GM19351 (cell line): ENCODE results near the gene CHL1.

Source experiments
- ATAC-seq: cut with Tn5 transposase; IDR thresholded peaks from one replicate; pipeline ENCODE4 v1.9.1; 2021; ENCODE audit warnings: mild to moderate bottlenecking, moderate library complexity; ENCODE audit not compliant: unreplicated experiment

CHL1 gene

DNA sequence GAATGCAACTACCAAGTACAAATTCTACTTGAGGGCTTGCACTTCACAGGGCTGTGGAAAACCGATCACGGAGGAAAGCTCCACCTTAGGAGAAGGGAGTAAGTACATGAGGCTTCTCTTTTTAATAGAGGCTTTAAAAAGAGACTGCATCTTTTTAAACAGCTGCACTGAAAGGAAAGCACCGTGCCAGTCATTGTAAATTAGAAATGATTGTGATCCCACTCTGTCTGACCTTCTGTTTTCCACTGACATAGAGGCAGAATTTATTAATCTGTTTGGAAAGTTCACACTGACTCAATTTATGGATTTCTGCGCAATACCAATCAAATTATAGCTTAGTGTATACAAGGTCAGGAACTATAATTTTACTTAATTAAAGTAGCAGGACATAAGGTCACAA is 198.2 kb downstream of the CHL1 start:
- no peak for ATAC-seq

DNA sequence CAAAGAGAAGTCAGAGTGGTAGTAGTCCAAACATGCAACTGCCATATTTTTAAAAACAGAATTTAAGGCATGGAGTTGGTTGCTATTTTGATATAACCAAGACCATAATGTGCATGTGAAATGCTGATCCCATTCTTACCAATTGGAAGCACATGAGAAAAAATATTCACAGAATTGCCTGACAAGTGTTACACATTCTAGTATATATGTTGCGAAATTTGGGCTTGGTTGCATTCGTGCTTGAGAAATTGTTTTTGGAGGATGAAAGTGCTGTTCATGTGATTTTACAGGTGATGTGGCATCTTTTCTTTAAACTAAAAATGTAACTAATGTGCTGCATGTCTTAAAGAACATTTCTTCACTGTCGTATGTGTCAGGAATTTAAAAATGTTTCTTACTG is 199.7 kb downstream of the CHL1 start:
- ATAC-seq, result no peak

DNA sequence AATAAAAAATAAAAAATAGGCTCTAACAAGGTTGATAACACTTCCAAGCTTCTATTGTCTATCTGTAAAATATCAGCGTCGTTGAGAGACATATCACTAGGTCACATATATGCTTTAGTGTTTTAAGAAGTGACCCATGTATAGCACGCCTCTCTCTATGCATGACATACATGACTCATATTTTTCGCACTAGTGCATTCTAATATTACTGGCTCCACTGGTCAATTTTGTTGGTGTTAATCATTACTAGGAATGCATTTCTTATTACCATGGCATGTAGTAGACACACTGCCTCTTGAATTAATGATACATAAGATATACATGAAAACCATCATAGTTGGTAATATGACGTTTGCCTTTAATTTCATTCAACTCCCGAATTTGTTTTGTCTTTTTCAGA is 203.1 kb downstream of the CHL1 start:
- ATAC-seq, result no peak

DNA sequence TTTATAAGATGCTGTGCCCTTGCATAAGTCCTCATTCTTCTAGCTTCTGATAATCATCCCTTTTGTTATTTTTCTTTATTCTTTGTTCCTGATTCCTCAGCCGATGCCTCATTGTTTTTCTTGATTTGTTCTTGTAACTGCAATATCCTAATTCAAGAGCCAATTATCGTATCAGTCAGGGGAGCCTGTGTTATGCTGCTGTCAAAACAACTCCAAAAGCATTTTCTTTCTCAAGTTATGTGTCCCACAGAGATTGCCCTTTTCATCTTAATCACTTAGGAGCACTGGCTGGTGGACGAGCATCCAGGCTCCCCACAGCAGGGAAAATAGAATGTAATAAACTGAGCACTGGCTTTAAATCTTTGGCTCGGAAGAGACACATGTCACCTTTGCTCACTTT is 207.3 kb downstream of the CHL1 start:
- ATAC-seq, result no peak

DNA sequence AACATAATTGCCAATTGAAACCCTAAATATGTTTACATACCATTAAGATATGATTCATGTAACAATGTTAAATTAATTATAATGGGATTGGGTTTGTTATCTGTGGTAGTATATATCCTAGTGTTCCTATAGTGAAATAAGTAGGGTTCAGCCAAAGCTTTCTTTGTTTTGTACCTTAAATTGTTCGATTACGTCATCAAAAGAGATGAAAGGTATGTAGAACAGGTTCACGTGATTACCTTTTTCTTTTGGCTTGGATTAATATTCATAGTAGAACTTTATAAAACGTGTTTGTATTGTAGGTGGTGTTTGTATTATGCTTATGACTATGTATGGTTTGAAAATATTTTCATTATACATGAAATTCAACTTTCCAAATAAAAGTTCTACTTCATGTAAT is 212.4 kb downstream of the CHL1 start:
- no peak for ATAC-seq

DNA sequence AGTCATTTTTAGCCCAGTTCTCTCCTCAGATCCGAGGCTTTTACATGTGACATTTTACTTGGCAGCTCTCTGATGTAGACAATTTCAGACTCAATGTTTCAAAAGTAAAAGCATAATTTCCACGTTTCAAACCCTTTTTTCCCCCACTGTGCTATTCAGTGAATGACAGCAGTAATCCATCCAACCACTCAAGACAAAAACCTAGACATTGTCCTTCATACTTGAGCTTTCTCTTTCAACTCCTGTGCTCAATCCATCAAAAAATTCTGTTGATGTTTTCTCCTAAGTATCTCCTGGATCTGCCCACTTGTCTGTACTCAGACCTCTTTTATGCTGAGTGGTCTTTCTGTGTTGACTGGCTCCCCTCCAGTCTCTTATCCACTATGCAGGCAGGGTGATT is 214.7 kb downstream of the CHL1 start:
- ATAC-seq, result no peak

DNA sequence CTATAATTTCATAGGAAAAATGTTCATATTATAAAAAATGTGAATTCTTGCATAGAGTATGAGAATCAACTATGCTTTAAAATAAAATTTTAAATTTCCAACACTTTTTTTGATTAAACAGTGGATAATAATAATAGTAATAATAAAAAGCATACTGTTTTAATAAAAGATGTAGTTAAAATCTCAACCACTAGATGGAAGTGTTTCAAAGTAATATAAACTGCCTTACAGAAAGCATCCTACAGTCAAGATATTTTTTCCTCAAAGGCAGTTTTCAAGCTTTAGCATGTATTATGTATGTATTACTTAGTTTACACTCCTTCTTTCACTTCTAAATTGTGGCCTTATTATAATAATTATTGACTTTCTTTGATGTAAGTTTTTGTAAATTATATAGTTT is 217.5 kb downstream of the CHL1 start:
- ATAC-seq, result peak; percentile 63

DNA sequence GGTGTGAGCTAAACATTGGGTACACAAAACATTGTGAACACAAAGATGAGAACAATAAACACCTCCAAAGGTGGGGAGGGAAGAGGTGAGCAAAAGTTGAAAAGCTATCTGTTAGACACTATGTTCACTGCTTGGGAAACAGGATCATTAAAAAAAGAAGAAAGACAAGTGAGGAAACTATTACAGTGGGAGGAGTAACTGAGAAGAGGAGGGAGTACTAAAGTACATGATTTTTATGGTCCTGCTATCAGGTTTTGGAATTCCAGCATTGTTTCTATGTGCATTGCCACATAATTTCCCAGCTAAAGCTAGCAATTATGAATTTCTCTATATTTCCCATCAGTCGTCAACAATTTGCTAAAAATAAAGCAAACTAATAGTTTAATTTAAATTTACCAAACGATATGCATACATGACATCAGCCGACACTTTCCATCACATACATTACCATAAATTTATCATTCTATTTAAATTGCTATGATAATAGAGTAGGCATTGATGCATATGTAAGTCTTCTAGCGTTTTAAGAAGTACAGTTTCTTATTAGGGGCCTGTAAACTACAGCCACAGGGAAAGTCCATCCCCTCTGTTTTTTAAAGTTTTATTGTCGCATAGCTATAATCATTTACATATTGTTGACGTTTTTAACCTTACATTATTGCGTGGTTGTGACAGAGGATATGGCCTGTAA is 221.8 kb downstream of the CHL1 start:
- no peak for ATAC-seq

DNA sequence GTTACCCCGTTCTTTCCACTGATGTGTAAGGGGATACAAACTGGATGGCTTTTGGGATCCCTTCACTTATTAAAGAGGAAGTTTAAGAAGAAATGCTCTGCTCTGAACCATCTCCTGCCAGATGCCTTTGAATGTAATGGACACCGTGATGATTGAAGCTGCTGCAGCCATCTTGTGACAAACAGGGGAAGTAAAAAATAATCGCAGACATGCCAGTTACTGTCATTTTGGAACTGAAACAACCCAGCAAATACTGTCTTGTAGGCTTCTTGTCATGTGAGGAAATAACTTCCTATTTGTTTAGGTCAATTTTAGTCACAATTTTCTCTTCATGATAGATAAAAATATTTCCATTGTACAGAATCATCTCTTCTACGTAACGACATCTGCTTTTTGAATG is 224.0 kb downstream of the CHL1 start:
- peak; percentile 86 for ATAC-seq

DNA sequence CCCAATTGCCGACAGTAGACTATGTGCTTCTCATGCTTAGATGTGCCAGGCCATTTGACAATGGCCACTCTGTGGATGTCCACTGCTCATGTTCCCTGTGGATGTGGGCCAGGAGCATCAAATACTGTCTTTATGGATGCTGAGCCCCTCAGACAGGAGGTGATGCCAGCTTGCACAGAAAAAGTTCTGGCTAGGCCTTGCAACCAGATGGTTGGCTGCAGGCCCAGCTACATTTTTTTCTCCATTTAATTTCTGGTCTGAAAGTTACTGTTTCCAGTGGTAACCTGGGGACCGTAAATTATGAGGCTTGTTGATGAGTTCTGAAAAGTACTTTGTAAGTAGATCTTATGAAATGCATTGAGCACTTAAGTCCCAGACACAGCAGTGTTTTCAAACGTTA is 228.5 kb downstream of the CHL1 start:
- ATAC-seq, result no peak

DNA sequence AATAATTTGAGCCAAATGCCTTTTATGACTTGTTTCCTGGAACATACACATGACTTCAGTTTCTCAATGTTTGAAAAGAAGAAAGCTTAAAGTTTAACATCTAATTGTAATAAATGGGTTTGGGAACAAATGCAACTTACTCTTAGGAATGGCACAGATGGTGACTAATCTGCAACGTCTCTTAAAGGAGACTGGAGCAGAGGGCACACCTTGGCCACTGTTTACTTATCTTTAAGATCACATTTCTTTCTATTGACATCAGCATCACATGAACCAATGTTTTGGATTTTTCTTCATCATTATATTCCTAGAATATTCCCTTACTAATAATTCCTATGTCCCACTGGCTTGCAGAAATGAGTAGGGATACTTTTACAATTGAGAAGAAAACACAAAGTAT is 229.5 kb downstream of the CHL1 start:
- ATAC-seq, result no peak

DNA sequence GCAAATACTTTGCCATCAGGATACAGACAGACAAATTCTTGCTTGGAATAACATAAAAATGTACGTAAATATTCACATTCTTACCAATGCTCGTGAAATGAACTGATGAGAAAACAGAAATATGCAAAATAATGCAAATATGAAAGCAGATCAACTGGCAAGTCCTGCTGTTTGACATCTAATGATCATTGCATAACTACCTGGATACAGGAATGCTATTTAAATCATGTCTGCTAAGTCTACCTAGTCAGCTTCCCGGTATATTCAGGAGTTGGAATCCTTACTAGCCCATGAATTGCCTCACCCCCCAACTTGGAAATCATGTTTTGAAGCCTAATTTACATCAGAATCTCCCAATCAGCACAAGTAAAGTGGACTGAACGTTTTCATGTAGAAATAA is 230.6 kb downstream of the CHL1 start:
- no peak for ATAC-seq

DNA sequence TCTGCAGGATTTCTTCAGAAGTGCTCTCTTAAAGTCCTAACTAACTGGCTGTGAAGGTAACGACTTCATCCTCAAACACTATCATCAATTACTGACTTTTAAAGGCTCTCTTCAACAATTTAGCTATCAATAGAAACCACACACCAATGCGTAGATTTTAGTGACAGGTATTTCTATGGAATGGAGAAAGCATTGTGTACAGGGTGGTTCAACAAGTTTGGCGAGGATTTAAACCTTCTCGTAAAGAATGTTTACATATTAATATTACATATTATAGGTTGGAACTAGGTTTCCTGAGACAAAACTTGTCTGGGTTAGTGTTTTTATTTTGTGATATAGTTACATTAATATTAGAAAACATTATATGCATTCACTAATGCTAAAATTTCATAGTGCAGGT is 233.6 kb downstream of the CHL1 start:
- ATAC-seq, result no peak

DNA sequence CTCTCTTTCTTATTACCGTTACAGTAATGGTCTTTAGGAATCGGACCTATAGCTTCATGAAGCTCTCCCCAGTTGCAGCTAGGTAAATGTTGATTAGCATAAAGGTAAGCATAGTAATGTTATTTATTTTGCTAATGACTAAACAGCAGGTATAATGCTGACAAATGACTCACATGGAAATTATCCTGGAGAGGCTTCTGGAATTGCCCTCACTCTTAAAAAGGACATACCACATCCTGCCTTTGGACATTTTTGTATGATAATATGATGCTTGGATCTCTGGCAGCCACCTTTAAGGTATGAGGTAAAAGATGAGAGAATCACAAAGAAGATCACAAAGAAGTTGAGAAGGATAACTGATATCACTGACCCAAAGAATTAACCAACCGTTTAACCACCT is 238.6 kb downstream of the CHL1 start:
- ATAC-seq, result no peak

DNA sequence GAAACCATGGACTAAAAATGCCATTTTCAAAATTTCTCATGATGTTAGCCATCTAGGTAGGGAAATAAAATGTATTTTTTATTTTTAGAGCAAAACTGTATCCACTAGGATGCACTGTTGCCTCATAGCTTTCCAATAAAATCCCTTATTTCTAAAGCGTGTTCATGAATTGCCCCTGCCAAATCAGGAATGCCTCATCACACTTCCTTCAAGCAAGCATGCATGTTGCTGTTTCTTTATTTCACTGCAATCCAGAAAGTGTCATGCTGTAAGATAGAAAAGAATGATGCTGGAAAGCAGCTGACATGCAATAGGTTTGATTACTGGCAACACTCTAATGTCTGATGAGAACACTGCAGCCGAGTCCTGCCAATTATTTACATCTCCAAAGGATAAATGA is 239.5 kb downstream of the CHL1 start:
- no peak for ATAC-seq

DNA sequence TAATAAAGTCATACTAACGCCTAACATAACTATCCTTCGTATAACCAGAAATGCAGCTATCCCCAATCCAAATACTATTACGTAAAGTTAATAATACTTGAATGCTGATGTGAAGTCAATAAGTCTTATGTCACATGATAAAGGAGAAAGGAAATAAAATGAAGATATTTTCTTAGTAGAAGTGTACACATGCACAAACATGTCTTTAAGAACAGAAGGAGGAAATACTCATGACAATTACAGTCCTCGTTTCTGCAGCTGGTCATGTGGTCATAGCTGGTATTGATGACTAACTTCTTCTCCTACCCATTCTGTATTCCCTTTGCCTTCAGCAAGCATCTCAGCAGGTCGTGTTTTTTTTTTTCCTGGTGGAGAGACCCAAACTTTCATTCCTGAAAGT is 244.3 kb downstream of the CHL1 start:
- ATAC-seq, result no peak

DNA sequence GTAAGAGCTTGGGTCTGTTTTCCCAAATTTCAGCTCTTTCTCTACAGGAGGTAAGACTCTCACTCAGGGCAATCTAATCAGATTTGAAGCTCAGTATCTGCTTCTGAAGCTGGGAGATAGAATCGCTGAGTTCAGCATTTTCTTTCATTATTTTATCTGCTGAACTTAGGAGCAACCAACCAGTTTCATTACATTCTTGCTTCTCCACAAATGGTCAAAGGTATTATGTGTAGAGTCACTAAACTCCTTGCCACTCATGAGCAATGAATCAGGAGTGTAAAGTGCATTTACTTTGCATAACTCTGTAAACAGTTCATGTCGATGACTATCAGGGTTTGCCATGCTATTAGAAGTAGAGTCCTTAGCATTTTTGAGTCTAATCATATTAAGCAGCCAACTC is 249.4 kb downstream of the CHL1 start:
- ATAC-seq, result no peak

DNA sequence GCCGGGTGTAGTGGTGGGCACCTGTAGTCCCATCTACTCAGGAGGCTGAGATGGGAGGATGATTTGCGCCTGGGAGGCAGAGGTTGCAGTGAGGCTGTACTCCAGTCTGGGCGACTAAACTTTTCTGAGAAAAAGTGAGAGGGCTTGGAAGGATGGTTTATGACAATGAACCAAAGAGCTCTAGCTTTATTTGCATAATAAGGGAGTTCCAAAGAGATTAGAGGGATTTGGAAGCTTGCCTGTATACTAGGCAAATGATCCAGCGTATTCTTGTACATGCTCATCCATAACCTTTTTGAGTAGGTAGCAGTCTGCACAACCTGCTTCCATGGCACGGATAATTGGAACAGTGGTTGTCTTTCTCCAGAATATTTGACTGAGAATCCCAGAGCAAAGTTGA is 251.1 kb downstream of the CHL1 start:
- no peak for ATAC-seq

DNA sequence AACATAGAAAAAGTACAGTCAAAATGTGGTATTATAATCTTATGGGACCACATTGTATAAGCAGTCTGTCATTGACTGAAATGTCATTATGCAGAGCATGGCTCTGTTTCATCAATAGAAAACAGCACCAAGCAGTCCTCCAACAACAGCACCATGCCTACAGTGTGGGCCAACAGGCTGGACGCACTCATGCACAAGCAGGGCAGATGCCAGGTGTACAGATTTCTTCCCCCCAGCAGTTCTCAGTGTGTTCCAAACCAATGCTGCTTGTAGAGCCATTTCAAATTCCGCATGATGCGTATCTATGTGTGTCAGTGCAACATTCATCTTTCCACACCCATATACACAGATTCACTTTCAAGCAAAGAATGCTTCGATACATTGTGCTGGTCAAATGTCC is 253.1 kb downstream of the CHL1 start:
- ATAC-seq, result no peak

DNA sequence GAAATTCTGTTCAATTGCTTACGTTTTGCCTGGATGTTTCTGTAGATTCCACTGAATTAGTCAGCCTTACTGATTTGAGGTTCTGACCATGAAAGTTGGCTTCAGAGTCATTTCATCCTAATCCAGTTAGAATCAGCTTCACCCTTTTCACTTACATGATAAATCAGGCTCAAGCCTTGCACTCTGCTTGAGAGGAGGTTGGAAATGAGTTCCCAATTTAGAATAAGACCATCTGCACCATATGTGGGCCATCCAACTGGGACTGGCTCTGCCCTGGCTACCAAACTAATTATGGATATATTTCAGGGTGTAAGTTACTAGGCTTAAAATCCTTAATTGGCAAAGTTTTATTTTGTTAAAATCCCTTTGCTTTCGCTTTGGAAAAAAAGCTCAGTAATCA is 255.7 kb downstream of the CHL1 start:
- no peak for ATAC-seq

DNA sequence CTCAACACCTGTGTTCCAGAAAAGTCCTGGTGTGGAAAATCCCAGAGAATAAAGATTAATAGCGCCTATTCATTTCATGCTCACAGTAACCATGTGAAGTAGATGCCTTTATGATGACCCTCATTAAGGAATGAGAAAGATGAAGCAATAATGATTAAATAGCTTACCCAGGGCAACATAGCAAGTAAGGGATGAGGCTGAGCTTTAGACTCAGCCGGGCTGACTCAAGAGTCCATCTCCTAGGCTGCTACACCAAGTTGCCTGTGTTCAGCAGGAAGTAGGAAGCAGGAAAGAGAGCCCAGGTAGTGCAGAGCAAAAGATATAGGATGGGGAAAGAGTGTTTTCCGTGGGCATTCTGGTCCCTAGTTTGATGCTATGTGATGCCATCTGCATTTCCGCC is 256.5 kb downstream of the CHL1 start:
- ATAC-seq, result no peak

DNA sequence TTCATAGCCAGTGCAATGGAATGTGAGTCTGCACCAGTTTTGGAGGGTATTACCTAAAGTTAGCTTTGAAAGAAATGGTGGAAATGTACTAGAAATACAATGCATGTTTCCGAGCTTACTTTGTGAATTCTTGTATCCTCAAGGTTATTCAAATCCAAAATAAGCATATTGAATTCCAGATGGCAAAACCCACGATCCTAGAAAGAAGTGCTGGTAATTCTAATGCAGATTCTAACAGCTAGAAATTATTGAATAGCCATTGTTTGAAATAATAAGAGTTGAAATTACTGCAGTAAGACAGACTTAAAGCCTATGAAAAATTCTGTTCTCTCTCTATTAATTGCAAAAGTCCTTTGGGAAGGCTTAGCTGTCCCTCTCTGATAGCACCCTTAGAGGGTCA is 258.4 kb downstream of the CHL1 start:
- no peak for ATAC-seq

DNA sequence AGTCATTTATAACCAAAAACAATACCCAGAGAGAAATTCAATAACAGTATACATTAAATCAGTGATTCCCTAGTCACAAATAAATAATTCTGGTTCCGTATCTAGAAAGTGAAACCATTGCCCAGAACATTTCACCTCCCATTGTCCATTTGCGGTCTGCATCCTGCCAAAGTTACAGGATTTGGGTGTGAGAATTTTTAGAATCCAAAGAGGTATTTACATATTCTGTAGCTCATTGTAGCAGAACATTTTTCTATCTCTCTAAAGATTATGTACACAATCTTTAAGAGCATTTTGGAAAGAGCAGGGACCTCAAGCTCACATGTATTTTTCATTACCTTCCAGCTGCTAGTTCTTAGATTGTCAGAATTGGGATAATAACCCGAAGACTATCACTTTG is 261.6 kb downstream of the CHL1 start:
- ATAC-seq, result no peak
